Activated CD8-positive, alpha-beta memory T cell treated with anti-CD3 and anti-CD28 coated beads for 4 hours (primary cell): ENCODE results near the gene MRPL42.
A peak's percentile ranks its signal among the peaks of the same experiment; 100 is the strongest.
"Not testable (repeated sequence)": the region's sequence is repeated elsewhere in the genome, so short reads cannot be mapped to it uniquely, and the experiment has no call there.

Source experiments
- DNase-seq, 2 donors: peaks; one replicate each; pipeline ENCODE4 v3.0.0-alpha.2; 2020; ENCODE audit warnings: low read depth in 2 of 2

MRPL42 gene

GRCh38 chr12:93467351-93468007 is at the start of gene MRPL42:
Gene MRPL42 (plus strand): TSS chr12:93467514. CDS start chr12:93469286, 1,772 bp downstream.
- DNase-seq, result peak; percentile 80 to 81

GRCh38 chr12:93417967-93418480 is 49.3 kb upstream of the MRPL42 start:
- DNase-seq, result no peak

GRCh38 chr12:93419388-93420034 is 47.8 kb upstream of the MRPL42 start:
- DNase-seq, result no peak

- no peak for DNase-seq
Measured at GRCh38 chr12:93422050-93422449, 45.3 kb upstream of the MRPL42 start.

- DNase-seq, result no peak
Measured at GRCh38 chr12:93425736-93426411, 41.4 kb upstream of the MRPL42 start.

GRCh38 chr12:93426412-93426805 is 40.9 kb upstream of the MRPL42 start:
- DNase-seq, result no peak

- DNase-seq, result no peak
Measured at GRCh38 chr12:93427779-93428564, 39.3 kb upstream of the MRPL42 start.

- DNase-seq, result no peak
Measured at GRCh38 chr12:93429448-93429847, 37.9 kb upstream of the MRPL42 start.

- no peak for DNase-seq
Measured at GRCh38 chr12:93429852-93430251, 37.5 kb upstream of the MRPL42 start.

- DNase-seq, result no peak
Measured at GRCh38 chr12:93430280-93430679, 37.0 kb upstream of the MRPL42 start.

- DNase-seq, result not testable (repeated sequence)
Measured at GRCh38 chr12:93432031-93432430, 35.3 kb upstream of the MRPL42 start.

- no peak for DNase-seq
Measured at GRCh38 chr12:93434256-93434865, 33.0 kb upstream of the MRPL42 start.

- DNase-seq, result no peak
Measured at GRCh38 chr12:93438266-93439050, 28.9 kb upstream of the MRPL42 start.

GRCh38 chr12:93440043-93440835 is 27.1 kb upstream of the MRPL42 start:
- no peak for DNase-seq

- peak in 1 of 2 donors; percentile 2 for DNase-seq
Measured at GRCh38 chr12:93441081-93441616, 26.2 kb upstream of the MRPL42 start.

GRCh38 chr12:93441617-93442410 is 25.5 kb upstream of the MRPL42 start, which contains the start of gene UBE2N:
Gene UBE2N (minus strand): TSS chr12:93441947. CDS start chr12:93441884, 63 bp downstream.
- DNase-seq, result peak; percentile 91

GRCh38 chr12:93442411-93443340 is 24.6 kb upstream of the MRPL42 start:
- no peak for DNase-seq
